Right lung (tissue), 5 donors: ENCODE results near the gene POLR3A. TPM values are rescaled to one million over a fixed set of nuclear protein-coding genes. Genes with fewer than 3 reads are reported as not detected.

Experiments used
- DNase-seq, 2 donors: peaks; one replicate each; pipeline ENCODE4 v3.0.0-alpha.2; 2013
- polyA plus RNA-seq, 5 donors: library from polyadenylated mRNA; unstranded; fragments of 120-200 nt; gene quantifications; one replicate each; pipeline versions ENCODE4 v1.2.1 to v1.2.3, GENCODE V29; 2013; ENCODE audit warnings: inconsistent platforms in 1 of 5, low replicate concordance in 1 of 5; ENCODE audit not compliant: insufficient read length in 5 of 5, insufficient read depth in 1 of 5

POLR3A gene
- polyA plus RNA-seq, 5 donors: 14.7 to 20.8 (median 17.0) TPM

DNA sequence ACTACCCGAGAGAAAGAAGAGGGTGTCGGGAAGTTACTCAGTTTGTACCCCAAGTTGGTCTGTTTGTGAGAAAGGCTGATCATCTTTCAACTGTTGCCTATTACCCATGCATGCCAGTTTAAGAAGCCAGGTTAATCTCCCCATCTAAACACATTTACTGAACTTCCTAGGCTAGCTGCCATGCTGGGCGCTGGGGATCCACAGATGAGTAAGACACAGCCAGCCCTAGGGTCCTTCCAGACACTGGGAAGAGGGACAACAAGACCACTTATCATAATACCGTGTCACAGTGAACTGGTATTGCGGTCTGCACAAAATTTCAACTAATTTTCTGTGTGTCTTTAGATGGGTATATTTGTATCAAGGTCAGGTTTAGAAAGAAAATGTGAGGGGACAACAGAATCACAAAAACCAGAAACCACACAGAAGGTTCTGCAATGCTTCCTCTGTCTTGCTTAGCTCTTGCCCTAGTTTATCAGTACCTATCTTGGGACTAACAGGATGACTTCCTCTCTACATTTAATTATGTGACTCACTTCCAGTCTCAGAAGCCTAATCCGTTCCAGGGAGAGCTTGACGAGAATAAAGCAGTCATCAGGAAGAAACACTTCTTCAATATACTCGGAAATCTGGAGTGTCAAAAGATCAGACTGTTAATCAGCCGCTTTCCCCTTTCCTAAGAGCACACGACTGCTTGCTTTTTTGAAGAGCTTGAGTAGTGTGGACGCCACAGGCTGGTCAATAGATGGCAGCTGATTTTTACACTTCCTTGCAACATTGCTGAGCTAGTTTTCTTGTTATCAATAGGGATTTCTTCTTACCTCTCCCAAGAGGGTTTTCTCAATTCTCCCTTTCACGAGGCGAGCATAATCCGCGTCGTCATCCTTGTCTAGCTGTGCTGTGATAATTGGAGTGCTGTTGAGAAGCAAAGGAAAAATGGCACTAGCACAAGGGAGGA, 45.7 kb downstream of the POLR3A start:
- no peak for DNase-seq

DNA sequence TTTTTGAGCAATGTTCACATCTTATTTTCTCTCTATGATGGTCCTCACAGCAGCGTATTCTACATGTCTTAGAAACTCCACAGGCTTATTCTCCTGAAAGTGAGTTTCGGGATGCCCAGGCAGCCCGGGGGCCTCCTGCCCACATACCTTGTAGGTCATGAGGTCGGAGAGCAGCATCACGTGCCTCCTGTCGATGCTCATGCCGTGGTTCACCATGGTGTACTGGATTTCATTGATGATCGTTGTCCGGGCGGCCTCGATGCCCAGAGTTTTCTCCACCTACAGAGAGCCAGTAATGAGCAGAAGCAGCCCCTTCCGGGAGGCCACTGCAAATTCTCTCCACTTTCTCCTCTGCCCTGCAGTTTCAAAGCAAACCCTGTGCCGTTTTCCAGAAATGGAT, 48.0 kb downstream of the POLR3A start:
- no peak for DNase-seq

DNA sequence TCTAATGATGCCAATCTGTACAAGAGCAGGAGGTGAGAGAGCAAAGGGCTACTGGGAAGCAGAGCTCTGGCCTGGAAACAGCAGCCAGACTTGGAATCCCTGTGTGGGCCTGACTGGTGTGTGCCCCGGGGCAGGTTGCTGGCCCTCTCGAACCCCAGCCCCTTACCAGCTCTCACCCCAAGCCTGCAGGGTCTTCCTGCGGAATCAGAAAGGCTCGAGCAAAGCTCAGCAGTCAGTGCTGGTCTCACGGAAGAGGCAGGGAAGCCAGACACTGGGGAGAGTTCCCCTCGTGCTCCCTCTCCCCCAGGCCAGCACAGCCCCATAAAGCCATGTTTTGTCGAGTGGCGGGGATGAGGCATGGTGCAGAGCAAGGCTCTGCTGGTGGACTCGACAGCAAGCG, 50.1 kb downstream of the POLR3A start:
- DNase-seq: no peak

DNA sequence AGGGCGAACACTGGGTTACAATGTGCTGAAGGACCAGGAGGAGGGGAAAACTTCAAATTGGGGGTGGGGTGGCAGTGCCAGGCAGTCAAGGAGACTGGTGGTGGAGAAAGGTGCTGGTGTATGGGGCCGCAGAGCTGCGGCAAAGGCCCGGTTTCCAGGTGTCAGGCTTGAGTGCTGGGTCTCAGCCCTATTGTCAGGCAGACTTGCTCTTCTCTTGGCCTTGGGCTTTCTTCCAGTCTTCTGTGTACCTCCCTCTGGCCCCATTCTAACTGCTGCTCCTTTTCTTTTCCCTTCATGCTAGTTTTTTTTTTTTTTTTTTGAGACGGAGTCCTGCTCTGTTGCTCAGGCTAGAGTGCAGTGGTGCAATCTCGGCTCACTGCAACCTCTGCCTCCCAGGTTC, 51.0 kb downstream of the POLR3A start:
- DNase-seq: no peak

DNA sequence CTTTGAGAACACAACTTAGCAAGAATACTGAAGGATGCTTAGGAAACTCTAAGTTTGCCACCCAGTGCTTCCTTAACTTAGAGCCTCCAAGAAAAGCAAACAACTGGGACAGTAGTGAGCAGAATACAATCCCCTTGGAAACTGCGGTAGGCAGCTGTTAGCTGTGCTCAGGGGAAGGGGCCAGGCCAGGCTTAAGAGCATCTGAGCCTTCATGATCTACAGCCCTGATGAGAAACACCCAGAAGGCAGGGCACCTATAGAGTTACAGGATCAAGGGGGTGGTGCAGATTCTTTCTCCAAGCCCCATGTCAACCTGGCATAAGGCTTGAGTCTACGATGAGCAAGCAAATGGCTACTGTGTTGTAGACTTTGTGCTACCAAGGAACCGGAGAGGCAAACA, 51.4 kb downstream of the POLR3A start:
- DNase-seq: no peak

DNA sequence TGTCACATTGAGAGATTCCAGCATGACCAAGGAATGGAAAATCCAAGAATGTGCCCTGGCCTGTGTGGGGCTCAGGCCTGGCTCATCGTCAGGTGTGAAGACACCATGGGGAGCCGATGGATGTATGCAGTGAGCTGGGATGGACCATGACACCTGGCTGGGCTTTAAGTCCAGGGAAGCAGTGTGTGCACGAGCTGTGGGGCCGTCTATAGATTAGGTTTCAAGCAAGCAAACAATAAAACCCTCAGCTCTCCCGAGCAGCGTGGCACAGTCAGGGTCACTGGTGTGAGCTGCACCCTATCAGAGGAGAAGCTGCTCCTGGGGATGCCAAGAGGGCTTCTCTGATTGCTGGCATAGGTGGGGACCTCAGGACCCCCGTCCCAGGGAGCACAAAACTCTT, 52.3 kb downstream of the POLR3A start:
- no peak for DNase-seq

DNA sequence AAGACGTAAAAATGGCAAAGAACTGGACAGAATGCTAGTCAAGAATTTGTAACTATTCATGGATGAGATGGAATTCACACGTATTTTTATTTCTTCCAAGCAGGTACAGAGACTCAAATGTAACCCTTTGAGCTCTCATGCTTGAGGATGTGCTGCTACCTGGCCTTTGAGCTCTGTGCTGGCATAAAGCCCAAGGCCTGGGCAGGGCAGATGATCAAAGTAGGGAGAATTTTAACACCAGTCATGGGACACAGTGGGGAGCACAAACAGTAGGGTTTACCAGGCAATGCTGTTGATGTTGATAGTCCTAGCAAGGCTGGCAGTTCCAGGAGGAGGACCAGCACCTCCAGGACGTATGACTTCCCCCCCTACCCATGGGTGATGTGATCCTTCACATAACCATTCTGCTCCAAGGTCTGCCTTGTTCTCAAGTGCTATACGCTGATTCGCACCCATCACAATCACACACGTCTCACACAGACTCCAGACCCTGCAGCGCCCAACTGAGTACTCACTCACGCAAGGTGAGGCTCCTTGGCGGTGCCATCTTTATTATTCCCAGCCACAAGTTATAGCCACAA, 54.1 kb downstream of the POLR3A start:
- no peak for DNase-seq

DNA sequence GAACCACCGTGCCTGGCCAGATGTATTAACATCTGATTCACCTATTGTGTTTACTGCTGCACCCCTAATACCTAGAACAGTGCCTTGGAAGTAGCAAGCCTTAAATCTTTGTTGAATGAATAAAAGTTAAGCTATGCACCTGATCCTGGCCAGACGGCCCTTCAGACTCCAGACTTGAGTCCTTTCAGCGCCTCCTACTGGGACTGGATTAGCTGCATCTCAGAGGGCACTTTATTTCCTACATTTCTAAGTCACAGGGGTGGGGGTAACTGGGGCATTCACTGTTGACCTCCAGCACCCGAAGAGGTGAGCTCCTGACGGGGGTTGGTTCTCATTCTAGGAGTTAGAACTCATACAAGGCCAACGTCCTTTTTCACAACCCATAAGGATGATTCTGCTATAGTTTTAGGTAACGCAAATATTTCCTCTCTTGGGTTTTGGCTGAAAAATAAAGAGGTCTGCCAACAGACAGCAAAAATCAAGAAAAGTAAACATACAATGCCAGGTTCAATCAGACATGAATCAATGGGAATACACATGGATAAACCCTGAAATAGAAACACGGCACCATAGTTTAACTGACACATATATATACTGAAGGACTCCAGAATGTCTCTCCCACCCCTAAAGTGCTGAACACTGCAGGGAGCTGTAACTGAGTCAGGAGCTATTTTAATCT, 54.8 kb downstream of the POLR3A start:
- no peak for DNase-seq

DNA sequence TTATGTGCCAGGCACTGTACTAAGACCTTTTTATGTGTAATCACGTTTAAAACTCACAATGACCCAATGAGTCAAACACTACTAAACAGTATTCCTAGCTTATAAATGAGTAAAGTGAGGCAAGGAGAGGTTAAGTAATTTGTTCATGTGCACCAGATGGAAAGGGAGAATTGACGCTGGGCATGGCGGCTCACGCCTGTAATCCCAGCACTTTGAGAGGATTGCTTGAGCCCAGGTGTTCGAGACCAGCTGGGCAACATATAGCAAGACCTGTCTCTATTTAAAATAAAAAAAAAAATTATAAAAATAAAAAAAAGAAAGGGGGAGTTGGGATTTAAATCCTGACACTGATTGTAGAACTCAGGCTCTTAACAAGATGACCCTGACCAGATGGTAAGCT, 56.0 kb downstream of the POLR3A start:
- no peak for DNase-seq

DNA sequence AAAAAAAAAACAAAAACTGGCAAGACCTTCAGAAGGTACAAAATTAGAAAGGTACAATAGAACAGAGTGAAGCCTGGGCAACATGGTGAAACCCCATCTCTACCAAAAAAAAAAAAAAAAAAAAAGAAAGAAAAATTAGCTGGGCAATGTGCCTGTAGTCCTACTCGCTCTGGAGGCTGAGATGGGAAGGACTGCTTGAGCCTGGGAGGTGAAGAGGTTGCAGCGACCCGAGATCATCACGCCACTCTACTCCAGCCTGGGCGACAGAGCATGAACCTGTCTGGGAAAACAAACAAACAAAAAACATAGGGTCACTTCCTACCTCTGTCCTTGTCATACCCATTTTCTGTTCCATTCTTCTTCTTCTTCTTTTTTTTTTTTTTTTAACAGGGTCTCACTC, 57.2 kb downstream of the POLR3A start:
- no peak for DNase-seq

DNA sequence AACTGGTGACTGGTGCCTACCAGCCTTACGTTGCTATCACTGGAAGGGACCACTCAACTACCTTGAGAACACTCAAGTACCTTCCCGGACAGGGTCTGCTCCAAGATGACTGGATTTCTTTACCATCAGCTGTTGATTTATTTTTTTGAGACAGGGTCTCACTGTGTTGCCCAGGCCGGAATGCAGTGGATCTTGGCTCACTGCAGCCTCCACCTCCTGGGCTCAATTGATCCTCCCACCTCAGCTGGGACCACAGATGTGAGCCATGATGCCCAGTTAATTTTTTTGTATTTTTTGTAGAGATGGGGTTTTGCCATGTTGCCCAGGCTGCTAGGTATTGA, 57.5 kb downstream of the POLR3A start:
- no peak for DNase-seq

DNA sequence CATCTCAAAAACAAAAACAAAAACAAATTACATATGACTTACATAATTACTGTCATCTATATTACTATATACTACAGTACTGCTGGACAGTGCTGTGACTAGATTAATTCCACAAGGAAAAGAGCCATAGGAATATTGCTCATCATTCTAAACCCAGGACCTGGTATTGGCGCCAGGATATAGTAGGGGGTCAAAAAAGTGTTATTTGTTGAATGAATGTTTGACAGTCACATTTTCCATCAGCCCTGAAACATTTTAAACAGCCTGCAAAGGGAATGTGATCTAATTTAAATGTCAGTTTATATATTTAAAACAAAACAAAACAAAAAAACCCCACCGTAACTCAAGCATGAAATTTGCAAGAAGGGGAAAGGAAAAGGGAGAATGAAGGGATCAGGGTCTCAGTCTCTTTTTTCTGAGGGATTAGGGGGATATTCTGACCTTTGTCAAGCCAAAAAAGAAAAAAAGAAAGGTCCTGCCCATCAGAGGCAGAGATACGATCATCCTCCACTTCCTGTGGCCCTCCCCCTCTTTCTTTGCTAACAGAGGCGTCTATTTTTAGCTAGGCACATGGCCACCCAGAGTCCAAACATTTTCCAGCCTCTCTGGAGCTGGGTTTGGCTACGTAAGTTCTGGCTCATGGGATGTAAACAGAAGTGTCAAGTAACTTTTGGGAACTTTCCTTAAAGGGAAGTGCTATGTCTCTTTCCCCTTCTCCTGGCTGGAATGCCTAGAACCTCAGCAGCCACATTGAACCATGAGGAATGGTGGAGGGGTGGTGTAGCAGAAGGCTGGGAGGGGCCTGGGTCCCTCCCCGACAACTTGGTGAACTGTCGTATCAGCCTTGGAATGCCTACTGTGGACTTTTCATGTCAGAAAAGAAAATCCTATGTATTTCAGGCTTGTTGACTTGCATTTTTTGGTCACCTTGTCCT, 58.2 kb downstream of the POLR3A start:
- DNase-seq: peak; percentile 82 to 89

DNA sequence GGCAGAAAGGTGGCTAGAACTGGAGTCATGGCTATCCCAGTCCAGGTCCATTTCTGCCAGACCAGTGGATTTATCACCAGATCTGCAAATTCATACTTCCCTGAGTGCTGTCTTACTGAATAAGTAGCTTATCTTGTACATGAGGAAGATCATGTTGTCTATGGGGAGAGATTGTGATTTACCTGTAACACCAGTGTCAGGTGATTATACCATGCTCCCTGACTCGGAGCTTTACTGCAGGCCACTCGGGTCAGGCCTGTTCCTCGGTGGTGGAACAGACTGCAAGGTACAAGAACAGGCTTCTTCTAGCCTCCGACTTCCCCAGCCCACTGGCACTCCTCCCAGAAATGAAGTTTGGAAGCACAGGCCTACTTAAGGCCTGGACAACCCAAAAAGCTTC, 60.2 kb downstream of the POLR3A start:
- no peak for DNase-seq

DNA sequence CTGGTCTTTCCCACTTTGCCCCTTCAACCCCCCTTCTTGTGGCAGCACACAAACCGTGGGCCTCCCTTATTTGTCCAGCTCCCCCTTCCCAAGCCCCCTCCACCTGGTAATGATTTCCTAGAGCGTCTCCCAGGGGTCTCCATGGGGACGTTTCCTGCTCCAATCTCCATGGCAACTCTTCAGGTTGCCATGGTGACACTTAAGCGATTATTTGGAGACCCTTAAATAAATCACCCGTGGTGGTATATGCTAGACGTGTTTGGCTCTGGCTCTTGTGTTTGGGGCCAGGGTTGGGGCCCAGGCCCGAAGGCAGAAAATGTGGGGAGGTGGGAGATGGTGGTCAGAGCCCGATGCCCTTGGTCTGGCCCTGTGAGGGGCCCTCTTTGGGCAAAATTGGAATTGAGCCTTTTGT, 61.7 kb downstream of the POLR3A start:
- peak; percentile 58 for DNase-seq

DNA sequence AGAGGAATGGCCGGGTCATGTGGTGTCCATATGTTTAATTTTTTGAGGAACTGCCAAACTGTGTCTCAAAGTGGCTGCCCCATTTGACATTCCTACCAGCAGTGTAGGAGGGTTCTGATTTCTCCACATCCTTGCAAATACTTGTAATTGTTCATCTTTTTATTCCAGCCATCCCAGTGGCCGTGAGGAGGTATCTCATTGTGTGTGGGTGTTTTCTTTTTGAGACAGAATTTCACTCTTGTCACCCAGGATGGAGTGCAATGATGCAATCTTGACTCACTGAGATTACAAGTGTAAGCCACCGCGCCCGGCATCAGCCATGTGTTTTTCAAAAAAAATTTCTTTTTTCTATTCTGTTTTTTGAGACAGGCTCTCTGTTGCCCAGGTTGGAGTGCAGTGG, 64.0 kb downstream of the POLR3A start:
- no peak for DNase-seq

DNA sequence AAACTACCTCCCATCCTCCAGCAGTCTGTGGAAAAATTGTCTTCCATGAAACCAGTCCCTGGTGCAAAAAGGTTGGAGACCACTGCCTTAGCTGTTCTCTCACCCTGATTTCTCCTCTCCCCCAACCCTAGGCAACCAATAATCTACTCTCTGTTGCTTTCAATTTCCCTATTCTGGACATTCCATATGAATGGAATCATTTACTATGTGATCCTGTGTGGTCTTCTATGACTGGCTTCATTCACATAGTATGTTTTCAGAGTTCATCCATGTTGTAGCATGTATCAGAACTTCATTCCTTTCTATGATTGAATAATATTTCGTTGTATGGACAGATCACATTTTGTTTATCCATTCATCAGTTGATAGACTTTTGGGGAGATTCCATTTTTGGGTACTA, 64.5 kb downstream of the POLR3A start:
- DNase-seq: no peak

DNA sequence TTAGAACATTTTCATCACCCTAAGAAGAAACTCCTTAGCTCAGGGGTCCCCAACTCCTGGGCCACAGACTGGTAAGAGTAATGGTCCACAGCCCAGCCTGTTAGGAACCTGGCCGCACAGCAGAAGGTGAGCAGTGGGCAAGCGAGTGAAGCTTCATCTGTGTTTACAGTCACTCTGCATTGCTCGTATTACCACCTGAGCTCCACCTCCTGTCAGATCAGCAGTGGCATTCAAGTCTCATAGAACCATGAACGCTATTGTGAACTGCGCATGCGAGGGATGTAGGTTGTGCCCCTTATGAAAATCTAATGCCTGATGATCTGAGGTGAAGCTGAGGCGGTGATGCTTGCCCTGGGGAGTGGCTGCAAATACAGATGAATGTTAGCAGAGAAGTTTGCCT, 65.4 kb downstream of the POLR3A start:
- no peak for DNase-seq

DNA sequence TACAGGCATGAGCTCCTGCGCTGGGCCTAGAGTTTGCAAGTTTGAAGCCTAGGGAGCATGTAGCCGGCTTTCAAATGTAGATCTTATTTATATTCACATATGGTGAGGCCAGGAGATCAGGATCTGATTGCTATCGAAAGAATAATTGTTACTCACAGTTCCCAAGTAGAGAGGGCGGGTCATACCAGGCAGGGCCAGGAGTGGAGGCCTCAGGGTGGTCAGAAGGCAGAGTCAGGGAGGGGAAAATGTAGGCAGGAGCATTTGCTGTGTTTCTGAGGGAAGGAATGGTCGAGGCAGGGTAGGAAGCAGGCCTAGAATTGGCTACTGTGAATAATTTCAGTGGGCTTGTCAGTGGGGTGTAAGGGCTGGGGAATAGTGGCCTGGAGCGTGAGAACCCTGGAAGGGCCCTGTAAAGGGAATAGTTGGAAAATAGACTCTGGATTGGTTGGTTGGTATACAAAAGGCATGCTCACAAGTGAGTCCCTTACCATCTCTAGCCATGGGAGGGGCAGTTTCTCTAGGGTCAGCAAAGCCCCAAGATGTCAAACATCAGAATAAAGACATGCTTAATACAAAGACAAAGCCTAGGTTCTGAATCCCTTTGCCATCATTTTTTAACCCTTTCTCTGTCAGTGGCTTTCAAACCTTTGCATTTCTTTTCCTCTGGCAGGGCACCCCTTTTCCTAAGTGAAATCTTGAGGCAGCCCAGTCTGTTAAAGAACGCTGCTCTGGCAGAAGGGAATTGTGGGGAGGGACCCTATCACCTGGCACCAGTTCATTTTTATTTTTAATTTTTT, 66.8 kb downstream of the POLR3A start:
- DNase-seq: no peak

DNA sequence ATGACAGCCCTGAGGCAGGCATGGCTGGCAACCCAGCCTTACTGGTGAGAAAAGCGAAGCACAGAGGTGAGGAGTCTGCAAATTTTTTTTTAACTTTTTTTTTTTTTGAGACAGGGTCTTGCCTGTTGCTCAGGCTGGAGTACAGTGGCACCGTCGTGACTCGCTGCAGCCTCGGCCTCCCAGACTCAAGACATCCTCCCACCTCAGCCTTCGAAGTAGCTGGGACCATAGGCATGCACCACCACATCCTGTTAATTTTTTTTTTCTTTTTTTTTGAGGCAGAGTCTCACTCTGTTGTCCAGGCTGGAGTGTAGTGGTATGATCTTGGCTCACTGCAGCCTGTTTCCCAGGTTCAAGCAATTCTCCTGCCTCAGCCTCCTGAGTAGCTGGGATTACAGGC, 67.6 kb downstream of the POLR3A start:
- DNase-seq: no peak

DNA sequence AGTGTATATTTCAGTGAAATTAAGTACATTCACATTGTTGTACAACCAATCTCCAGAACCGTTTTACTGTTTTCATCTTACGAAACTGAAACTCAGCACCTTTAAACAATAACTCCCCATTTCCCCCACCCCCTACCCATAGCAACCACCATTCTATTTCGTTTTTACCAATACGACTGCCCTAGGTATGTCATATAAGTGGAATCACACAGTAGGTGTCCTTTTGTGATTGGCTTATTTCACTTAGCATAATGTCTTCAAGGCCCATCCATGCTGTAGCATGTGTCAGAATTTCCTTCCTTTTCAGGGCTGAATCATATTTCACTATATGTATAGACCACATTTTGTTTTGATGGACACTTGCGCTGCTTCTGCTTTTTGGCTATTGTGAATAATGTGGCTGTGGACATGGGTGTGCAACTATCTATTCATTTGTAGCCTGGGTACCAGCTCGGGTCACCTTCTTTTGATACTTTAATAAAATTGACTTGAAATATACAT, 68.4 kb downstream of the POLR3A start:
- no peak for DNase-seq
